ENCODE results near the gene LSS. TPM values are rescaled to one million over a fixed set of nuclear protein-coding genes. Genes with fewer than 3 reads are reported as not detected.
"Not testable (repeated sequence)": the region's sequence is repeated elsewhere in the genome, so short reads cannot be mapped to it uniquely, and the experiment has no call there.

The LSS gene
- polyA plus RNA-seq, 6 donors from 2014 or later = 6.4 to 10.5 (median 8.9) TPM

- Mint-ChIP-seq H3K9me3 (no peaks in the 10 kb centered on the region), H3K27ac (peak overlapping the region in 3 of 6 donors; percentile 34 to 63 (median 58)), H3K36me3 (peaks cover 26 to 31% of the 10 kb centered on the region in 2 donors), H3K27me3 (no peaks in the 10 kb centered on the region), H3K4me3 (no peak overlapping the region), H3K4me1 (no peaks in the 10 kb centered on the region)
- ATAC-seq (ENCODE audit: low read depth in 2 of 2) = no peak
- no peak for DNase-seq
These were observed 25.9 kb downstream of the LSS start for GRCh38 chr21:46202592-46203202.

DNA sequence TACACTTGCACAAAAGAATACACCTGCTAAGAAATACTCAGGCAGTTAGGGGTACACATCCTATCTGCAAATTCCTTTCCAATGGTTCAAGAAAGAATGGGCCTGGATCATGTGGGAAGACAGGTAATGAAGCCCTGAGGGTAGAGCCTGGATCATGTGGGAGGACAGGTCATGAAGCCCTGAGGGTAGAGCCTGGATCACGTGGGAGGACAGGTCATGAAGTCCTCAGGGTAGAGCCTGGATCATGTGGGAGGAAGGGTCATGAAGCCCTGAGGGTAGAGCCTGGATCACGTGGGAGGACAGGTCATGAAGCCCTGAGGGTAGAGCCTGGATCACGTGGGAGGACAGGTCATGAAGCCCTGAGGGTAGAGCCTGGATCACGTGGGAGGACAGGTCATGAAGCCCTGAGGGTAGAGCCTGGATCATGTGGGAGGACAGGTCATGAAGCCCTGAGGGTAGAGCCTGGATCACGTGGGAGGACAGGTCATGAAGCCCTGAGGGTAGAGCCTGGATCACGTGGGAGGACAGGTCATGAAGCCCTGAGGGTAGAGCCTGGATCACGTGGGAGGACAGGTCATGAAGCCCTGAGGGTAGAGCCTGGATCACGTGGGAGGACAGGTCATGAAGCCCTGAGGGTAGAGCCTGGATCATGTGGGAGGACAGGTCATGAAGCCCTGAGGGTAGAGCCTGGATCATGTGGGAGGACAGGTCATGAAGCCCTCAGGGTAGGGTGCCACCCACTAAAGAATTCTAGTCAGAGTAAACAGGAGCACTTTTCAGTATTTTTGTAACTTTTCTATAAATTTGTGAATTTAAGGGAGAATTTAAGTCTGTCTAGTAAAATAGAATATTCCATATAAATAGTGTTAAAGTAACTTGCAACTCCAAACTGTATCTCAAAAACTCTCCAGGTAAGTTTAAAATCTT is 27.4 kb downstream of the LSS start:
- H3K27me3 Mint-ChIP-seq; ATAC-seq (ENCODE audit: low read depth in 2 of 2); H3K4me1 Mint-ChIP-seq; DNase-seq; H3K9me3 Mint-ChIP-seq; H3K27ac Mint-ChIP-seq; H3K4me3 Mint-ChIP-seq: not testable (repeated sequence)
- H3K36me3 Mint-ChIP-seq = peaks cover 31 to 34% of the 10 kb centered on the region in 2 donors

- peaks cover 31 to 34% of the 10 kb centered on the region in 2 donors for H3K36me3 Mint-ChIP-seq
- no peaks in the 10 kb centered on the region for H3K9me3 Mint-ChIP-seq
- no peak overlapping the region for H3K4me3 Mint-ChIP-seq
- H3K27me3 Mint-ChIP-seq = no peaks in the 10 kb centered on the region
- peak overlapping the region in 1 of 6 donors; percentile 15 for H3K27ac Mint-ChIP-seq
- ATAC-seq (ENCODE audit: low read depth in 2 of 2) = no peak
- DNase-seq = no peak
- H3K4me1 Mint-ChIP-seq = no peaks in the 10 kb centered on the region
These were observed 28.9 kb downstream of the LSS start for GRCh38 chr21:46199436-46200373.

DNA sequence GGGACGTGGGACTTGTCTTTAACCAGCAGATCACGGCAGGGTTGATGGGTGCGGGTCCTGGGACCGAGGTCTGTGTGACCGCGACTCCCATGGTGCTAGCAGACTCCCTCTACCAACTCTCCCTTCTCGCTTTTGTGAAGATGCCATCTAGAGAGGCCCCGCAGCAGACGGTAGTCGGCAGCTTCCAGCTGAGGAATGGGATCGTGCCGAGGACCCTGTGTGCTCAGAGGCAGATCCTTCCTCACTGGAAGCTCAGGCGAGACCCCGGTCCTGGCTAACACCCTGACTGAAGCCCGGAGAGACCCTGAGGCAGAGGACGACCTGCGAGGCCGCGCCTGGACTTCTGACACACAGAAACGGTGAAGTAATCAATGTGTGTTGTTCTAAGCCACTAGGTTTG is 31.8 kb downstream of the LSS start:
- H3K4me1 Mint-ChIP-seq = no peaks in the 10 kb centered on the region
- peak overlapping the region in 1 of 8 donors; percentile 58 for H3K4me3 Mint-ChIP-seq
- DNase-seq (no peak), ATAC-seq (ENCODE audit: low read depth in 2 of 2) (no peak)
- peak overlapping the region in 1 of 6 donors; percentile 43 for H3K27ac Mint-ChIP-seq
- H3K36me3 Mint-ChIP-seq = peaks cover 24 to 29% of the 10 kb centered on the region in 2 donors
- no peaks in the 10 kb centered on the region for H3K27me3 Mint-ChIP-seq
- no peaks in the 10 kb centered on the region for H3K9me3 Mint-ChIP-seq

DNA sequence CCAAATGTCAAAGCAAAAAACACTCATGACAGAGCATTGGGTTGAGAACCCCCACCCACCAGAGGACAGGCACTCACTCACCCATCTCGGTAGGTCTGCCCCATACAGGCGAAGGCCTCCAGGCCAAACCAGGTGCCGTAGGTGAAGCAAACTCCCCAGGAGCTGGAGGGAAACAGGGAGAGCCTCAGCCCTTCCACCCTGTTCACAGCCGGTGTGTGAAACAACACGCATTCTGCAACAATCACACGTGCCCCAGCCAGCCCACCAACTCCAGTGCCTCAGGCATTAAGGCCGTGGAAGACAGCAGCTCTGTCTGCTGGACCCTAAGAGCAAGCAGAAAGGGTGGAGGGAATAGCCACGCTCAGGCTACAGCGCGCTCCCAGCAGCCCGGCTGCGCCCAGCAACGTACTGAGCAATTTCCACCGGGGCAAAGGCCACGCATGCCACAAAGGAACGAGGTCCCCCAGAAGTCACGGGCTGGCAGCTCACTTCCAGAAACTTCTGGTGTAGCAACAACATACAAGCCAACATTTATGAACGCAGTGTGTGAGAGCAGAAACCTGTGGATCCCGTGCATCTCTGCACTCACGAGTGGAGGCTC is 32.9 kb downstream of the LSS start:
- no peaks in the 10 kb centered on the region for H3K4me1 Mint-ChIP-seq
- ATAC-seq (ENCODE audit: low read depth in 2 of 2) = no peak
- no peaks in the 10 kb centered on the region for H3K9me3 Mint-ChIP-seq
- no peaks in the 10 kb centered on the region for H3K27me3 Mint-ChIP-seq
- DNase-seq = no peak
- H3K36me3 Mint-ChIP-seq = peaks cover 24 to 29% of the 10 kb centered on the region in 2 donors
- no peak overlapping the region for H3K27ac Mint-ChIP-seq
- no peak overlapping the region for H3K4me3 Mint-ChIP-seq

- peaks cover 15 to 24% of the 10 kb centered on the region in 2 donors for H3K36me3 Mint-ChIP-seq
- H3K27ac Mint-ChIP-seq = no peak overlapping the region
These were observed 33.9 kb downstream of the LSS start for GRCh38 chr21:46194374-46195334.

DNA sequence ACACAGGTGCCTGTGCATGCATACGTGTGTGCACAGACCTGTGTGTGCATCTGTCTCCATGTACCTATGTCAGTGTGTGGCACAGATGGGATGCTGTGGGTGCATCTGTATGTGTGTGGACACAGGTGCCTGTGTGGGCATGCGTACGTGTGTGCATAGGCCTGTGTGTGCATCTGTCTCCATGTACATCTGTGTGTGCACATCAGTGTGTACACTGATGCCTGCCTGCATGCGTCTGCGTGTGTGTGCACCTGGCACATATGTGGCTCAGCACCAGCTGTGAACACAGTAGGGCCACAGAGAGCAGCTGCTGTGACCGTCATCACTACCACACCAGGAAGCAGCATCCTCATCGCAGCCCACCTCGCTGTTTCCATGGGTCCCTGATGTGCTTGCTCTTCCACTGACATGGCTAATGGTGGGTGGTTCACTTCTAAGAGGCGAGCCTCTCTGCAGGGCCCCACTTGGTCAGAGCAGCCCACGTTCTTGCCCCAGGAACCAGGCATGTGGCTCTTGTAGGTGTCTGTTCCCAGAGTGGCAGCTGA is 34.7 kb downstream of the LSS start:
- no peak overlapping the region for H3K27ac Mint-ChIP-seq
- H3K27me3 Mint-ChIP-seq = no peaks in the 10 kb centered on the region
- H3K9me3 Mint-ChIP-seq = no peaks in the 10 kb centered on the region
- DNase-seq (no peak), ATAC-seq (ENCODE audit: low read depth in 2 of 2) (no peak)
- peaks cover 9 to 16% of the 10 kb centered on the region in 2 donors for H3K36me3 Mint-ChIP-seq
- H3K4me1 Mint-ChIP-seq = no peaks in the 10 kb centered on the region
- H3K4me3 Mint-ChIP-seq = no peak overlapping the region

More at GRCh38 chr21:46194374-46195334, 33.9 kb downstream of the LSS start:
- Mint-ChIP-seq H3K4me3 (no peak overlapping the region), H3K9me3 (no peaks in the 10 kb centered on the region), H3K4me1 (no peaks in the 10 kb centered on the region), H3K27me3 (no peaks in the 10 kb centered on the region)
- ATAC-seq (ENCODE audit: low read depth in 2 of 2) (no peak), DNase-seq (no peak)

GRCh38 chr21:46191686-46192575 is 36.6 kb downstream of the LSS start:
- no peaks in the 10 kb centered on the region for H3K4me1 Mint-ChIP-seq
- no peak overlapping the region for H3K4me3 Mint-ChIP-seq
- peaks cover 0 to 2% of the 10 kb centered on the region in 2 donors for H3K36me3 Mint-ChIP-seq
- H3K9me3 Mint-ChIP-seq = no peaks in the 10 kb centered on the region
- no peaks in the 10 kb centered on the region for H3K27me3 Mint-ChIP-seq
- no peak overlapping the region for H3K27ac Mint-ChIP-seq
- no peak for ATAC-seq (ENCODE audit: low read depth in 2 of 2)
- no peak for DNase-seq

DNA sequence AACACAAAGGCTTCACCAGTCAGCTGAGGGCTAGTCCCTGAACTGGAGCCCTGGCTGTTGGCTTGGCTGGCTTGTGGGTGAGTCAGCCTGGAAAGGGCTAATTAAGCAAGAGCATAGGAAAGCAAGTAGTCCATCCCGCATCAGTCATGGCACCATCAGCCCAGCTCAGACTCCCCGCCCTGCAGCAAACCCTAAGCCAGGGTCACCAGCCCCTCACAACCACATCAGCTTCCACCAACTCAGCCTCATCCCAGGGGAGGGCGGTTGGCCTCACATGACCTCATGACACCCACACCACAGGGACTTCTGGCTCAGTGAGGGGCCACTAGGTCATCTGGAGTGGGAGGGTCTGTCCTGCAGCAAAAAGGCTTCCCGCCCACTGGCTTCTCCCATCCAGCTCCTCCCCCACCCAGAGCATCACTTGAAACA is 37.3 kb downstream of the LSS start:
- no peaks in the 10 kb centered on the region for H3K9me3 Mint-ChIP-seq
- no peaks in the 10 kb centered on the region for H3K4me1 Mint-ChIP-seq
- H3K4me3 Mint-ChIP-seq = no peak overlapping the region
- DNase-seq (no peak), ATAC-seq (ENCODE audit: low read depth in 2 of 2) (no peak)
- no peaks in the 10 kb centered on the region for H3K27me3 Mint-ChIP-seq
- no peak overlapping the region for H3K27ac Mint-ChIP-seq
- no peaks in the 10 kb centered on the region for H3K36me3 Mint-ChIP-seq

GRCh38 chr21:46190491-46191131 is 38.0 kb downstream of the LSS start:
- DNase-seq (no peak), ATAC-seq (ENCODE audit: low read depth in 2 of 2) (no peak)
- Mint-ChIP-seq H3K27ac (peak overlapping the region in 1 of 6 donors; percentile 33), H3K4me1 (no peaks in the 10 kb centered on the region), H3K4me3 (peak overlapping the region in 2 of 8 donors; percentile 22 to 29), H3K27me3 (no peaks in the 10 kb centered on the region), H3K9me3 (no peaks in the 10 kb centered on the region), H3K36me3 (no peaks in the 10 kb centered on the region)

GRCh38 chr21:46189959-46190490 is 38.5 kb downstream of the LSS start:
- H3K27ac Mint-ChIP-seq = no peak overlapping the region
- DNase-seq (no peak), ATAC-seq (ENCODE audit: low read depth in 2 of 2) (no peak)
- no peaks in the 10 kb centered on the region for H3K9me3 Mint-ChIP-seq
- peaks cover 0 to 2% (median 0%) of the 10 kb centered on the region in 3 donors for H3K4me1 Mint-ChIP-seq
- H3K36me3 Mint-ChIP-seq = no peaks in the 10 kb centered on the region
- no peak overlapping the region for H3K4me3 Mint-ChIP-seq
- H3K27me3 Mint-ChIP-seq = no peaks in the 10 kb centered on the region

All from naive B cell (primary cell).